ENCODE measurements around the gene ADCY6.
A peak's percentile ranks its signal among the peaks of the same experiment; 100 is the strongest.

Gene ADCY6

DNA sequence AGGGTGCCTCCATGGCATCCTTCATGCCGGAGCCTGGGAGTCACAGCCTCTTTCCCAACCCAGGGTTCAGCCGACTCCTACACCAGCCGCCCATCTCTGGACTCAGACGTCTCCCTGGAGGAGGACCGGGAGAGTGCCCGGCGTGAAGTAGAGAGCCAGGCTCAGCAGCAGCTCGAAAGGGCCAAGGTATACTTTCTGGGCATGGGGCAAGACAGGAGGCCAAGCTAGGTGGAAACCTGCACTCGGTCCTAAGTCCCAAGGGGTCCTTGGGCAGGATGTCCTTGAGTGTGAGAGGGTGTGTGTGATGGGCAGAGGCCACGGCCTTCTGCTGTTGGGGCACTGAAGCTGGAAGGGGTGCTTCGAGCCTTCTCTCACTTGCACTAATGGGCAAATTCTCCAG is 34.4 kb upstream of the ADCY6 start:
- TF ChIP-seq, protein P1, sequence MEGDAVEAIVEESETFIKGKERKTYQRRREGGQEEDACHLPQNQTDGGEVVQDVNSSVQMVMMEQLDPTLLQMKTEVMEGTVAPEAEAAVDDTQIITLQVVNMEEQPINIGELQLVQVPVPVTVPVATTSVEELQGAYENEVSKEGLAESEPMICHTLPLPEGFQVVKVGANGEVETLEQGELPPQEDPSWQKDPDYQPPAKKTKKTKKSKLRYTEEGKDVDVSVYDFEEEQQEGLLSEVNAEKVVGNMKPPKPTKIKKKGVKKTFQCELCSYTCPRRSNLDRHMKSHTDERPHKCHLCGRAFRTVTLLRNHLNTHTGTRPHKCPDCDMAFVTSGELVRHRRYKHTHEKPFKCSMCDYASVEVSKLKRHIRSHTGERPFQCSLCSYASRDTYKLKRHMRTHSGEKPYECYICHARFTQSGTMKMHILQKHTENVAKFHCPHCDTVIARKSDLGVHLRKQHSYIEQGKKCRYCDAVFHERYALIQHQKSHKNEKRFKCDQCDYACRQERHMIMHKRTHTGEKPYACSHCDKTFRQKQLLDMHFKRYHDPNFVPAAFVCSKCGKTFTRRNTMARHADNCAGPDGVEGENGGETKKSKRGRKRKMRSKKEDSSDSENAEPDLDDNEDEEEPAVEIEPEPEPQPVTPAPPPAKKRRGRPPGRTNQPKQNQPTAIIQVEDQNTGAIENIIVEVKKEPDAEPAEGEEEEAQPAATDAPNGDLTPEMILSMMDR (IDR thresholded peaks at IDR 0.05): no peak
- H3K4me1 Mint-ChIP-seq: peaks cover 33% of the 10 kb centered on the region
- no peak for DNase-seq
- no peak overlapping the region for H3K27ac Mint-ChIP-seq
- H3K9me3 Mint-ChIP-seq: no peaks in the 10 kb centered on the region
- no peak overlapping the region for H3K4me3 Mint-ChIP-seq
- peaks cover 29% of the 10 kb centered on the region for H3K36me3 Mint-ChIP-seq (ENCODE audit: low read depth)
- H3K27me3 Mint-ChIP-seq (ENCODE audit: low read depth, poor library complexity): peaks cover under 1% of the 10 kb centered on the region

DNA sequence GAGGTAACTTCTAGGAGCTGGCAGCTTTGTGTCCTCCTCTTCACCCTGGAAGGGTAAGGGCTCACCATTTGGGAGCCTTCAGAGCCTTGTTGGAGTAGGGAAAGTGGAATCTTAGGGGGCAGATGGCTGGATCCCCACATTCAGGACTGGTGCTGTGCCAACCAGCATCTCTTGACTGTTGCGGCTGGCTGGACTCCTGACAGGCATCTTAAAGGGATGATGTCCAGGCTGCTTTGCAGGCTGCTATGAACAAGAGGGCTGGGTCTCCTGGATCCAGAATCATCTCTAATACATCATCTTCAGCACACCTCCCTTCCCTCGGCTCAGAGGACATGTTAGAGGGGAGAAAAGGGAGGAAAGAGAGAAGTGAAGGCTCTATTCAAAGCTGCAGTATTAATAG is 33.8 kb upstream of the ADCY6 start:
- TF ChIP-seq, protein P1 (IDR thresholded peaks at IDR 0.05): no peak
- H3K4me3 Mint-ChIP-seq: no peak overlapping the region

DNA sequence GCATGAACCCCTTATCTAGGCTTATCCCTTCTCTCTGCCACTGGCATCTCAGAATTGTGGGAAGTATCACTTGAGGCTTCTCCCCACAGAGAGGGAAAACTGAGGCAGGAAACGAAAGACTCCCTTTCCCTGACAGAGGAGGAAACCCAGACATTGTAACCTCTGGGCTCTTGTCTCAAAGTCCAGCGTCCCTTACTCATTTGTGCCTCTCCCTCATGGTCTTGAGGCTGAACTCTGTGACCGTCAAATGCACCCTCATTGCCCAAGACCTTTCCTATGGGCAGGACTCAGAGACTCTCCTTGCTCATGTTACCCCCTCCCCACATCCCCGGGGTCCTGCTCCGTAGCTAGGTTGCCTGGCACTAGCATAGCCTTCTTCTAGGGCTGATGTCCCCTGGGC is 33.2 kb upstream of the ADCY6 start:
- peaks cover 44% of the 10 kb centered on the region for H3K4me1 Mint-ChIP-seq
- no peaks in the 10 kb centered on the region for H3K9me3 Mint-ChIP-seq
- H3K36me3 Mint-ChIP-seq (ENCODE audit: low read depth): peaks cover 29% of the 10 kb centered on the region
- peaks cover 6% of the 10 kb centered on the region for H3K27me3 Mint-ChIP-seq (ENCODE audit: low read depth, poor library complexity)
- DNase-seq: no peak
- TF ChIP-seq, protein P1 (IDR thresholded peaks at IDR 0.05): no peak
- no peak overlapping the region for H3K27ac Mint-ChIP-seq
- H3K4me3 Mint-ChIP-seq: no peak overlapping the region

More for the DNA sequence above, 33.8 kb upstream of the ADCY6 start:
- Mint-ChIP-seq H3K4me1 (peaks cover 38% of the 10 kb centered on the region), H3K27me3 (ENCODE audit: low read depth, poor library complexity) (peaks cover 3% of the 10 kb centered on the region), H3K9me3 (no peaks in the 10 kb centered on the region), H3K36me3 (ENCODE audit: low read depth) (peaks cover 29% of the 10 kb centered on the region), H3K27ac (no peak overlapping the region)
- no peak for DNase-seq

DNA sequence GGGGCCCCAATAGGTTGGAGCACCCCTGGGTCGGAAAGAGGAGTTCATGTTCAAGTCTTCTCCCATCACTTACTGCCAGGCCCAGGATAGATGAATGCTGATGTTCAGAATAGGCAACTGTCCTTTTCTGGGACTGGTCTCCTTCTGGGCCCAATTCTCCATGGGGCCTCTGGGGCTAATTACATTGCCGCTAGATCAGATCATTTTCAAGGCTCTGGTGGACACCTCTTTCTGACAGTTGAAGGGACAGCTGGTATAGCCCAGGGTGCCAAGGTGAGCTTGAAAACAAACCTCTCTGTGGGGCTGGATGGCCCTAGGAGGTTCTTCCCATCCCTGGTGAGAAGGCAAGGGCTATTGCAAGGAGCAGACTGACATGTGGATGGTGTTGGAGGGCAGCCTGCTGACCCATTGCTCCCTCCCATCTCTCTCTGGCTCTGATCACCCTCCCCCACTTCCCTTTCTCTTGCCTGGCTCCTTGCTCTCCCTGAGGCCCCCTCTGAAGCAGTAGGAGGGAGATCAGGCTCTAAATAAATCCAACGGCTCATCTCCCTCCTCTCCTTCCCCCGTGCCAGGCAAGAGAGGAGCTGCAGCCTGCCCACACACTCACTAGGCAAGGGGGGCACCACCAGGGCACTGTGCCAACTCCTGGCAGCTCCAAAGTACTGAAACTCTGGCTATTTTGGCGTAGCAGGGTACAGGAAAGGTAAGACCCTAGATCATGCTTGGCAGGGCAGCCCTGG is 31.3 kb upstream of the ADCY6 start:
- Mint-ChIP-seq H3K4me3 (peak overlapping the region; percentile 89), H3K4me1 (peaks cover 64% of the 10 kb centered on the region), H3K27me3 (ENCODE audit: low read depth, poor library complexity) (peaks cover 18% of the 10 kb centered on the region), H3K9me3 (no peaks in the 10 kb centered on the region), H3K36me3 (ENCODE audit: low read depth) (peaks cover 15% of the 10 kb centered on the region), H3K27ac (no peak overlapping the region)
- no peak for DNase-seq
- TF ChIP-seq, protein P1 (IDR thresholded peaks at IDR 0.05): no peak

DNA sequence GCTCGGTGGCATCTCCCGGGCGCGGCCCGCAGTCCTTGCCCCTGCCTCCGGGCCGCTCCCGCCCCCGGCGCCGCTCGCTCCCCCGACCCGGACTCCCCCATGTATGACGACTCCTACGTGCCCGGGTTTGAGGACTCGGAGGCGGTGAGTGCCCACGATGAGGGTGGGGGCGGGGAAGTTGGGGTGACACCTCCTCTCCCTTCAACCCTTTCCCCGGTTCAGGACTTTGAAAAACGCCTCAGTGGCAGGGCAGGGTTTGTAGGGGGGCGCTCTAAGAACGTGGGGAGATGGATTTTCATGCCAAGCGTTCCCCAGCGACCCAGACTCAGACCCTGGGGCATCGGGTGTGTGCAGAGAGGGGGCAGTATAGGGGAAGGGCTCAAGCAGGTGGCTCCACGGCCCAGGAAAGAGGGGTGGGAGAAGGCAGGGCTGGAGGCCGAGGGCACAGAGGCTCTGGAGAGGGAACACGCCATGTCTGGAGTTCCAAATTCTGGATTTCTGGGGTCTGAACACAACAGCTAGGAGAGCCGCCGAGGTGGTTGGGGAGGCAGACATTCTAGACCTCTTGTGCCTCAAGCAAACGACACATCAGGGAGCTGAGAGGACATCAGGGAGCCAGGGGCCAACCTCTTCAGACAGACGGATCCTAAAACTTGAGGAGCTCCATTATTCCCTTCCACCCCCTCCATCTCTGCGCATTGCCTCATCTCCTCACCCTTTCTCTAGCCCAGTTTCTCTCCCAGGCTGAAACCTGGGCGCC is 30.1 kb upstream of the ADCY6 start:
- H3K27ac Mint-ChIP-seq: no peak overlapping the region
- H3K4me3 Mint-ChIP-seq: peak overlapping the region; percentile 89
- no peak for DNase-seq
- peaks cover 18% of the 10 kb centered on the region for H3K27me3 Mint-ChIP-seq (ENCODE audit: low read depth, poor library complexity)
- peaks cover 68% of the 10 kb centered on the region for H3K4me1 Mint-ChIP-seq
- H3K36me3 Mint-ChIP-seq (ENCODE audit: low read depth): peaks cover 6% of the 10 kb centered on the region
- TF ChIP-seq, protein P1 (IDR thresholded peaks at IDR 0.05): no peak
- H3K9me3 Mint-ChIP-seq: no peaks in the 10 kb centered on the region

All from nephron progenitor cell (in vitro differentiated cells).